Muscle of arm (tissue), 14 donors: ENCODE results near the gene KATNB1. TPM values are rescaled to one million over a fixed set of nuclear protein-coding genes. Genes with fewer than 3 reads are reported as not detected.

ENCODE experiments used
- DNase-seq: peaks from one replicate; pipeline ENCODE4 v3.0.0-alpha.2; 2013
- long read RNA-seq, 11 donors: transcript quantifications; one replicate each; lab custom pipeline, GENCODE V29; 2026
- polyA plus RNA-seq, 12 donors: library from polyadenylated mRNA; unstranded; fragments of 120-200 nt; gene quantifications; one replicate each; pipeline ENCODE4 v1.2.1, GENCODE V29; 2013; ENCODE audit not compliant: insufficient read length in 12 of 12

KATNB1 gene, protein sequence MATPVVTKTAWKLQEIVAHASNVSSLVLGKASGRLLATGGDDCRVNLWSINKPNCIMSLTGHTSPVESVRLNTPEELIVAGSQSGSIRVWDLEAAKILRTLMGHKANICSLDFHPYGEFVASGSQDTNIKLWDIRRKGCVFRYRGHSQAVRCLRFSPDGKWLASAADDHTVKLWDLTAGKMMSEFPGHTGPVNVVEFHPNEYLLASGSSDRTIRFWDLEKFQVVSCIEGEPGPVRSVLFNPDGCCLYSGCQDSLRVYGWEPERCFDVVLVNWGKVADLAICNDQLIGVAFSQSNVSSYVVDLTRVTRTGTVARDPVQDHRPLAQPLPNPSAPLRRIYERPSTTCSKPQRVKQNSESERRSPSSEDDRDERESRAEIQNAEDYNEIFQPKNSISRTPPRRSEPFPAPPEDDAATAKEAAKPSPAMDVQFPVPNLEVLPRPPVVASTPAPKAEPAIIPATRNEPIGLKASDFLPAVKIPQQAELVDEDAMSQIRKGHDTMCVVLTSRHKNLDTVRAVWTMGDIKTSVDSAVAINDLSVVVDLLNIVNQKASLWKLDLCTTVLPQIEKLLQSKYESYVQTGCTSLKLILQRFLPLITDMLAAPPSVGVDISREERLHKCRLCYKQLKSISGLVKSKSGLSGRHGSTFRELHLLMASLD
- polyA plus RNA-seq: 10 to 100 TPM in 11 of 12 donors, not detected in 1; 29.5 to 65.6 (median 37.0) TPM
- long read RNA-seq, donor 1, partial matches to known transcripts: 0 of 1 reads
- long read RNA-seq, donor 1, other reads (novel, unspliced or antisense): 0 of 1 reads
- long read RNA-seq, donor 2, transcript KATNB1-201 (20 exons, 2,664 nt): major isoform, 5 of 40 reads
- long read RNA-seq, donor 2, partial matches to known transcripts: 35 of 40 reads
- long read RNA-seq, donor 2, other reads (novel, unspliced or antisense): 0 of 40 reads
- long read RNA-seq, donor 3, partial matches to known transcripts: 13 of 14 reads
- long read RNA-seq, donor 3, other reads (novel, unspliced or antisense): 0 of 14 reads
- long read RNA-seq, donor 4, partial matches to known transcripts: 0 of 1 reads
- long read RNA-seq, donor 4, other reads (novel, unspliced or antisense): 0 of 1 reads
- long read RNA-seq, donor 5, partial matches to known transcripts: 5 of 9 reads
- long read RNA-seq, donor 5, other reads (novel, unspliced or antisense): 0 of 9 reads
- long read RNA-seq, donor 6, partial matches to known transcripts: 0 of 1 reads
- long read RNA-seq, donor 6, other reads (novel, unspliced or antisense): 0 of 1 reads
- long read RNA-seq, donor 7, partial matches to known transcripts: 0 of 2 reads
- long read RNA-seq, donor 7, other reads (novel, unspliced or antisense): 0 of 2 reads
- long read RNA-seq, donor 8, partial matches to known transcripts: 10 of 12 reads
- long read RNA-seq, donor 8, other reads (novel, unspliced or antisense): 0 of 12 reads
- long read RNA-seq, donor 9, partial matches to known transcripts: 0 of 1 reads
- long read RNA-seq, donor 9, other reads (novel, unspliced or antisense): 0 of 1 reads
- long read RNA-seq, donor 10, partial matches to known transcripts: 9 of 14 reads
- long read RNA-seq, donor 10, other reads (novel, unspliced or antisense): 0 of 14 reads
- long read RNA-seq, donor 11, partial matches to known transcripts: 0 of 4 reads
- long read RNA-seq, donor 11, other reads (novel, unspliced or antisense): 0 of 4 reads

DNA sequence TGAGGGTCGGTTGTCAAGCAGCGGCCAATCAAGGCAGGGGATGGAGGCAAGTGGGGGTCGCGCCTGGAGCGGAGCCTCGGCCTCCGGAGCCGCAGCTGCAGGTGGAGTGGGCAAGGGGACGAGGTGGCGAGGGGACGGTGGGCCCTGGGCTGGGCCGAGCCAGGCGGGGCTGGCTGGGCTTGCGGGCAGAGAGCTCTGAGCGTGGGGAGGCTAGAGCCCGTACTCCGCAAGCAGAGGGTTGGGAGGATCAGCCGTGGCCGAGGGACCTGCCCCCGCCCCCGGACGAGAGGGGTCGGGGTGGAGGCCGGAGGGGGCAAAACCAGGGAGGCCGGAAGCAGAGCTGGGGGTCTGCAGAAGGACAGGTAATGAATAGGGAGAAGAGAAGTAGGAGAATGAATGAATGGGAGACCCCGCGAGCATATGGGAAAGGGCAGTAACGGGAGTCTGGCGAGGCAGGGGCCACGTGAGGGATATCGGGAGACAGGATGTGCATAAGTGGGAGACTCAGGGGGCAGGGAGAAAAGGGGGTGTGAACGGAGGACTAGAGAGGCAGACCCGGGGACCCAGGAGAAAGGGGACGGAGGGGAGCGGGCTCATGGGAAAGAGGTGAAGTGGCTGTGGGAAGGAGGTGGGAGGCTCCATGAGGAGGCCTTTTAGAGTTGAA is at the start of gene KATNB1:
KATNB1 (plus strand) TSS at position 16 of the 664 bp plus-strand sequence. CDS start 1,474 bp downstream, outside the sequence.
- DNase-seq: peak; percentile 28

DNA sequence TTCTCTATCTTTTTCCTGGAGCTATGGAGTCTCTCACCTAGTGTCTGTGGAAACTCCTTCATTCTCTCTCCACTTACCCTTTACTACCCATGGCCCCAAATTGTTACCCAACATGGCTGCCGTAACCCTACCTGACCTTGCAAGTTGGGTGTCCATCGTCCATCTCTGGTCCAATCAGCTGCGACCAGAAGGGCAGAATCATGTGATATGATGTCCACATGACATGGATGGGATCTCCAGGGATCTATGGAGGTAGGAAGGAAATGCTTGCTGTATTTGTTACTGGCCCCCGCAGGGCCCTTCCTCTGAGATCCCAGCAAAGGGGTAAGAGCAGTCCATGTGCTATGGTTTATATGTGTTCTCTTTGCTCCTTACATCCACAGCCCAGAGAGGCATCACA is 49.0 kb upstream of the KATNB1 start:
- DNase-seq: no peak

DNA sequence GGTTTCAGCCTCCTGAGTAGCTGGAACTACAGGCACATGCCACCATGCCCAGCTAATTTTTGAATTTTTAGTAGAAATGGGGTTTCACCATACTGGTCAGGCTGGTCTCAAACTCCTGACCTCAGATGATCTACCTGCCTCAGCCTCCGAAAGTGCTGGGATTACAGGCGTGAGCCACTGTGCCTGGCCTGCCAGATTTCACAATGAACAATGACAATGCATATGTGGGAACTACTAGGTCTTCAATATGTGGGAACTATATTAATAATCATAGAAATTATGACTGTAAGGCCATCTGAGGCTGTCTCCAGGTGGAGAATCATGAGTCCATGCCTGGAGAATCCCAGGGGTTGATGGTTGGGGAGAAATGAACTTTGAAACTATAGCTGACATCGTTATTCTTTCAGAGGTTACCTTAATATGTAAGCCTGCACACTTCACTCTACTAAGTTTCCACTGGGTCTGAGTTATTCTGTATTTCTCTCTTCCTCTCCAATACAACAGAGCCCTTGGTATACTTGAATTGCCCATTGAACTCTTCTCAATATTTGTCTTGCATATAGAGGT is 48.1 kb upstream of the KATNB1 start:
- no peak for DNase-seq

DNA sequence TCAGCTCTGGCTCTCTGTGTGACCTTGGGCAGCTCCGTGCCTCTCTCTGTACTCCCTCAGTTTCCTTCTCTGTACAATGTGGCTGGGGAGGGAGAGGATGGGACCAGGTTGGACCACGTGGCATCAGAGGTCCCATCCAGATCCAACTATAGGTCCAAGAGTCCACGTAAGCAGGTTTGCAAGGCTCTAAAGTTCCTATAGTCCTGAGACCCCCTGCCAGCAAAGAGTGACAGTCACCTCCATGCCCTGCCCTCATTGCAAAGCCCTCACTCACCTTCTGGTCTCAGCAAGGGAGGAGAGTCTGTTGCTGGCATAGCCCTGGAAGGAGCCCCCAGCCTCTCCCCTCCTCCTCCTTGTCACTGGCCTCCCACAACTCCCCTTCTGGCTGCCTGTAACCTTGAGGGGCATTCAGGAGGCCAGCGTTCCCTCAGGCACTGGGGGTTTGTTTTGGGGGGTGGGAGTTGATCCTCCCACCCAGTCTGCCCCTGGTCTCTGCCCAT is 47.0 kb upstream of the KATNB1 start:
- no peak for DNase-seq

DNA sequence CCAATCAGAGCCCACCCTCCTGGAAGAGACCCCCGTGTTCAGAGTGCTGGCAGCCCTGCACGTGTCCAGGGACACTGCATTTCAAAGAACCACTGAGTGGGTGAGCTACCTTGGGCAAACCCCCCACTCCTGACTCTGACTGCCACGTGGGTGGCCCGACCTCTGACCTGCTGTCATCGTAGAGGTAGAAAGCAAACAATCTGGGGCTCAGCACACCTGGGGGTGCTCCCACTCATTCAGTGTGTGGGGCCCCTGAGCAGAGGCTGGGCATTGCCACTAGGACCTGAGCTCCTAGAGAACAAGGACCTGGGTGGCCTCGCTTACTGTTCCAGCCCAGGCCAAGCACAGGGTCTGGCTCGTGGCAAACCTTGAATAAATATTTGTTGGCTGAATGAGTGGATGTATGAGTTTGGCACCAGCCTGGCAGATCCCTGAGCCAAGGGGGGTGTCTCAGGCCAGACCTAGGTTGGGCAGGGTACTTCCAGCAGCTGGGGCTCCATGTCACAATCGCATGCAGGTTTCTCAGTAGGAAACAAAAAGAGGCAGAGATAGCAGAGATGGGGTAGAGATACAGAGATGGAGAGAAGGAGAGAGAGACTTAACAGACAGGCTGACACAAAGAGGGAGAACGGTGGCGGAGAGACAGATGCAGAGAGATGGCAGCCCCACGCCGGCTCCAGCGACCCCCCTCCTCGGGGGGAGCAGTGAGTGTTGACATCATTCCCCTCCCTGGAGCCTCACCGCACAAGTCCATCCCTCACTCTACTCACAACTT is 46.4 kb upstream of the KATNB1 start:
- no peak for DNase-seq

DNA sequence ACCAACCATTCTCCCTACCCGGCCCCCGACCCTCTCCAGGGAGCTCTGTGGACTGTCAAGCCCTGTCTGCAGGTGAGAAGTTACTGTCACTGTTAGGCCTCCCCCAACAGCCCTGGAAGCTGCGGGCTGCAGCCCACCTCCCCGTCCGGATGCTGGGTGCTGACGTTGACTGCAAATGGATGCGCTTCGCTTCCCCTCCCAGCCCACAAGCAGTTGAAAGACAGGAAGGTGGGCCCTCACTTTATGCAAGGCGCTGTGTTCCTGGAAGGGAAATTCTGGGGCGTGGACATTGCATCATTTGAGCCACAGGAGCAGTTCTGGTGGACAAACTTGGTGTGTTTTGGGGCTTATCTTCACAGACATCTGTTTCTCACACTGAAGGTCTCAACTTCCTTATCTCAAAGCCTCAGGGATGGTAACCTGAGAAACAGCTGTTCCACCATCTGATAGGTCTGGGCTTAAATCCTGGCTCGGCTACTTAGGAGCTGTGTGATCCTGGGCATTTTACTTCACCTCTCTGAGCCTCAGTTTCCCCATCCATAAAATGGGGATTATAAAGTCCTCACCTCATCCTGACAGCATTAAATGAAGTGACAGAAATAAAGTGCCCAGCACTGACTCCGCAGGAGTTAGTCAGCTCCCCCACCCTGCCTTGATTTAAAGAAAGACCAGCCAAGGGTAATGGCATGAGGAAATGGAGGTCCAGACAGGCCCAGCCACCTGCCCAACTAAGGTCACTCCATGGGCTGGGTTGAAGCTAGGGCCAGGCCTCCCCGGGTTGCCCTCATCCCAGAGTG is 45.6 kb upstream of the KATNB1 start:
- no peak for DNase-seq

DNA sequence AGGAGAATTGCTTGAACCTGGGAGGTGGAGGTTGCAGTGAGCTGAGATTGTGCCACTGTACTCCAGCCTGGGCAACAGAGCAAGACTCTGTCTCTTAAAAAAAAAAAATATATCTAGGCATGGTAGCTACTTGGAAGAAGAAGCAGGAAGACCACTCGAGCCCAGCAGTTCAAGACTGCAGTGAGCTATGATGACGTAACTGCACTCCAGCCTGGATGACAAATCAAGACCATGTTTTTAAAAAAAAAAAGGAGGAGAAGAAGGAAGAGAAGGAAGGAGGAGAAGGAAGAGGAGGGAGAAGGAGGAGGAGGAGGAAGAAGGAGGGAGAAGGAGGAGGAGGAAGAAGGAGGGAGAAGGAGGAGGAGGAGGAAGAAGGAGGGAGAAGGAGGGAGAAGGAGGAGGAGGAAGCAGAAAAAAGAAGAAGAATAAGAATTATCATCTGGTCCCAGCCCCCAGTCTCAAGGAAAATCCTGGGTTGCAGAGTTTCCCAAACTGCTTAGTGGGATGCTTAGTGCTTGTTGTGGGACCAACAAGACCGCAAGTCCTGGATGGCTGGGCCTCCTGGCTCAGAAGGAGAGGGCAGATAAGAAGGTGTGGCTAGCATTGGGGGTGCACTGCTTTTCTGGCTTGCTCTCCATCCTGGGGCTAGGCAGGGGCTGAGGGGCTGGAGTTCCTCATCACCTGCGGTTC is 44.6 kb upstream of the KATNB1 start:
- no peak for DNase-seq

DNA sequence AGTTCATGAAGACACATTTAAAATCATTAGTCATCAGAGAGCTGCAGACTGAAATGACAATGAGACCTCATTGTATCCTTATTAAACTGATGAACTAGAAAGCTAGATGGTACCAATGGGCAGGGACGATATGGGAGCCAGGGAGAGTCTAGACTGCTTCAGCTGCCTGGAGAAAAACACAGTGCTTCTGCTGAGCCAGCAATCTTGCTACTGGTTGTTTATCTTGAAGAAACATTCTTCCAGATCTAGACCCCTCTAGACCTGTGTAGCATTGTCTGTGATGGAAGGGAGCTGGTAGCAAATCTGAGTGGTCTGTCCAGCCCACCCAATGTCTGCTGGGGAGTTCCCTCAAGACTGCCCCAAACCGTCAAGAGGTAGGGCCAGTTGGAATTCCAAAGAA is 42.9 kb upstream of the KATNB1 start:
- no peak for DNase-seq

DNA sequence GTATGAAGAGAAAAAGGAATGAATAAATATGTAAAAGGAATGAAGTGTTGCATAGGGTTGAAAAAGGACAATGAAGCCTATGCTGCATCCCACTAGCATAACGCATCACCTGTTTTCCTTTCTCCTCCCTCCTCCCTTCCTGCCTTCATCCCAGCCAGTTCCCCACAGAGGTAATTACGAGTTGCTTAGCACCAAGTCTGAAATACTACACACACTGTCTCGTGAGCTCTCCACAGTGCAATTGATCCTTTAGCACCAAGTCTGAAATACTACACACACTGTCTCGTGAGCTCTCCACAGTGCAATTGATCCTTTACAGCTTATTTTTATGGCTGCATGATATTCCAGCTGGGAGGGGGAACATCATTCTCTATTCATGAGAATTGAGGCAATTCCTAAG is 42.0 kb upstream of the KATNB1 start:
- DNase-seq: no peak

DNA sequence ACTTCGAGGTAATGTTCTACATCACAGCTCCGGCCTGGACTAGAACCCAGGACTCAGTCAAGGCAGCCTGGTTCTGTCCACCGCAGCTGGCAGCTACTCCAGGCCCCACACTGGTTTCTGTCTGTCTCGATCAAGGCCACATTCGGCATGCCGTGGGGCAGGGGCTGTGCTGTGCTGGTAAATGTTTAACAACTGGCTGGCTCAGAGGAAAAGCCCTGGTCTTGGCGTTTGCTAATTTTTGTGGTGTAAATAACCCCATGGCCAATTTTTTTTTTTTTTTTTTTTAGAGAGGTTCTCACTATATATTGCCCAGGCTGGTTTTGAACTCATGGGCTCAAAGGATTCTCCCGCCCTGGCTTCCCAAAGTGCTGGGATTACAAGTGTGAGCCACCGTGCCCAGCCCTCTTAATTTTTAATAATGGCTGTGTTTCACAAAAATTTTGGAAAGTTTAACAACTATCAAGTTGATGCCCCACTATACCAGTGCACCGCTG is 41.3 kb upstream of the KATNB1 start:
- DNase-seq: no peak

DNA sequence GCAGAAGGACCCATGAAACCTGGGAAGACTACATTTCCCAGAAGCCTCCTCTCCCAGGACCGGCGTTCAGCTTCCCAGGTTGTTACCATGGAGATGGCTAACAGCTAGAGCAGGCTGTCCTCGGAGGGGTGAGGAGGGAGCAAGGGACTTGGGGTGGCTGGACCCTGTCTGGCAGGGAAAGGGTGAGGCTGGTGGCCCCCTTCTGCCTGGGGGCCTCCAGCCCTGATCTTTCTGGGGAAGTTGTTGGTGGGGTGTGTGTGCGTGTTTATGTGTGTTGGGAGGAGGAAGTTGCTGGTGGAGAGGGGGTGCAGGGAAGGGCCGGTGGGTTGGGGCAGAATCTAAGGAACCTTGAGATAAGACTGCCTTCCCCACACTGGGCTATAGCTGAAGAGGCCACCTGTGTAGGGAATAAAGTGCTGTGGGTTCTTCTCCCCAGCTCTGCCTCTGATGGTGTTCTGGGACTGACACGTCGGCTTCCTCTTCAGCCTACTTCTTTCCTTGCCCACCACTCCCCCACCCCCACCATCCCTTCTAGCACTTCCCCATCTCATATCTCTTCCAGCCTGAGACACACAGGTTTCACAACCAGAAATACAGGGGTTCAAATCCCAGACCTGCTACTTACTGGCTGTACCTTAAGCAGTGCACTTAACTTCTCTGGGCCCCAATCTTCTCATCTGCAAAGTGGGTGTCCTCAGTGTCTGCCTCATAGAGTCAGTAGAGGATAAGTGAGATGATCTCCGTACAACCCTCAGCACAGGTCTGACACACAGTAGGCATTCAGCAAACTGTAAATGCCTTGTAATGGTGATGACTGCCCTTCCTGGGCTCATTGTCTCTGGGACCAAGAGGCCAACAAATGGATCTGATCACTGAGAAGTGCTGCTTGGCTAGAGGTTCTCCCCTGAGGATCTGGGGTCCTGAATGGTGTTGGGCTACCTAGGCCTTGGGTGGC is 40.6 kb upstream of the KATNB1 start, which contains the start of gene DRC7:
DRC7 (plus strand) TSS at position 82 of the 955 bp plus-strand sequence. CDS start 3,144 bp downstream, outside the sequence.
- peak; percentile 19 for DNase-seq

DNA sequence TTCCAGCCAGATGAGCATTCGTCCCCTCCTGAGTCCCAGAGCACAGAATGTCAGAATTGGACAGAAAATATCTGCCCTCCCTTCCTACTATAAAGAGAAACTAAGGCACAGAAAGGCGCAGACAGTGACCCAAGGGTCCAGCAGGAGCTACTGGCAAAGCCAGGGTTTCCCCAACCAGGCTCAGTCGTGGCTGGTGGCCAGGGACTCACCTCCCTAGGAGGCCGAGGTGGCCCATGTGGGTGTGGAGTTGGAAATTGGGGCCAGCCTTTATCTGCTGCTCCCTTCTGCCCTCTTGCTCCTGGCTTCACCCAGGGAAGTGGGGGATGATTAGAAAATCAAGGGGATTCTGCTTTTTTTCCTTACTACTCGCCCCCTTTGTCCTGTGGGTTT is 39.9 kb upstream of the KATNB1 start:
- no peak for DNase-seq

DNA sequence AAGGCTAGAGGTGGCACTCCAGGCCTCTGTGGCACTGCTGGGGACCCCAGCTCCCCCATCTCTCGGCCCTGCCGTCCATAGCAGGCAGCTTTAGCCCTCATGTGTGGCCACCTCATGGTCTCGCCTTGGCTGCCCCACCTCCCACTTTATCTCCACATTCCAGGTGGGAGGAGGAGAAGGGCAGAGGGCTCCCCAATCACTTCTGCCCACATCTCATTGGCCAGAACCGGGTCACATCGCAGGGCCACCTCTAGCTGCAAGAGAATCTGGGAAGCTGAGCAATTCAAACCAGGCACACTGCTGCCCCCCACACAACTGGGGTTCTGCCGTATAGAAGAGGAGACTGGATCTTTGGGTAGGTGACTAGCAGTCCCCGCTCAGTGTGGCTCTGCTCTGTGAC is 39.3 kb upstream of the KATNB1 start:
- DNase-seq: no peak

DNA sequence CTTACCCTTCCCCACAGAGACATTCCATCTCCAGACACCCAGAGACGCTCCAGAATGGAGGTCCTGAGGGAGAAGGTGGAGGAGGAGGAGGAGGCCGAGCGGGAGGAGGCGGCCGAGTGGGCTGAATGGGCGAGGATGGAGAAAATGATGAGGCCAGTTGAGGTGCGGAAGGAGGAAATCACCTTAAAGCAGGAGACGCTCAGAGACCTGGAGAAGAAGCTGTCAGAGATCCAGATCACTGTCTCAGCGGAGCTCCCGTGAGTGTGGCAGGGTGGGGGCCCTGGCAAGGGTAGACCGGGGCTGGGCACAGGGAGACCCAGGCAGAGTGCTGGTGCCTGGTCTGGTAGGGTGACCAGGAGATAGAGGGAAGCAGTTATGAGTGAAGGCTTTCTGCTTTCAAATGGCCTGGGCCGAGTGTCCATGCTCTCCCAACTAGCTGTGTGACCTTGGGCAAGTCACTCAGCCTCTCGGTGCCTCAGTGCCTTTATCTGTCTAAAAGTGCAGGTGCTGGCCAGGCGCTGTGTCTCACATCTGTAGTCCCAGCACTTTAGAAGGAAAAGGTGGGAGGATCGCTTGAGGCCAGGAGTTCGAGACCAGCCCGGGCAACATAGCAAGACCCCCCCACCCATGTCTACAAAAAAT is 37.6 kb upstream of the KATNB1 start:
- no peak for DNase-seq

DNA sequence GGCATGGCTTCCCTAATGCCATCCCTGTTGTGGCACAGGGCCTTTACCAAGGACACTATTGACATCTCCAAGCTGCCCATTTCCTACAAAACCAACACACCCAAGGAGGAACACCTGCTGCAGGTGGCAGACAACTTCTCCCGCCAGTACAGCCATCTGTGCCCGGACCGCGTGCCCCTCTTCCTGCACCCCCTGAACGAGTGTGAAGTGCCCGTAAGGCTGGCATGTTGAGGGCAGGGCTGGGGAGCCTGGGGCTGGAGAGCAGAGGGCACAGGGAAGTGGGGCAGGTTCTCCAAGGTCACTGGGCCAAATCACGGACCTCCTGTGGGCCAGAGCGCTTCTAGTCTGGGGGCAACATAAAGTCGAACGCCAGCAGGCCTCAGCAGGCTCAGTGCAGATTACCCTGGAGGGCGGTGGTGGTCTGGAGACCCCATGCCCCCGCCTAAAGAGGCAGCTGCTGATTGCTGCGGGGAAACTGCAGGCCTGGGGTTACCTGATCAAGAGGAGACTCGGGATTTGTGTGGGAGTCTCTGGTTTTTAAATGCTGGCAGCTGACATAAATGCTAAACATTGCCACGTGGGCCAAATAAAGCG is 36.7 kb upstream of the KATNB1 start:
- DNase-seq: no peak
